ENCODE data around the gene TGOLN2.
A peak's percentile ranks its signal among the peaks of the same experiment; 100 is the strongest.

TGOLN2 gene

DNA sequence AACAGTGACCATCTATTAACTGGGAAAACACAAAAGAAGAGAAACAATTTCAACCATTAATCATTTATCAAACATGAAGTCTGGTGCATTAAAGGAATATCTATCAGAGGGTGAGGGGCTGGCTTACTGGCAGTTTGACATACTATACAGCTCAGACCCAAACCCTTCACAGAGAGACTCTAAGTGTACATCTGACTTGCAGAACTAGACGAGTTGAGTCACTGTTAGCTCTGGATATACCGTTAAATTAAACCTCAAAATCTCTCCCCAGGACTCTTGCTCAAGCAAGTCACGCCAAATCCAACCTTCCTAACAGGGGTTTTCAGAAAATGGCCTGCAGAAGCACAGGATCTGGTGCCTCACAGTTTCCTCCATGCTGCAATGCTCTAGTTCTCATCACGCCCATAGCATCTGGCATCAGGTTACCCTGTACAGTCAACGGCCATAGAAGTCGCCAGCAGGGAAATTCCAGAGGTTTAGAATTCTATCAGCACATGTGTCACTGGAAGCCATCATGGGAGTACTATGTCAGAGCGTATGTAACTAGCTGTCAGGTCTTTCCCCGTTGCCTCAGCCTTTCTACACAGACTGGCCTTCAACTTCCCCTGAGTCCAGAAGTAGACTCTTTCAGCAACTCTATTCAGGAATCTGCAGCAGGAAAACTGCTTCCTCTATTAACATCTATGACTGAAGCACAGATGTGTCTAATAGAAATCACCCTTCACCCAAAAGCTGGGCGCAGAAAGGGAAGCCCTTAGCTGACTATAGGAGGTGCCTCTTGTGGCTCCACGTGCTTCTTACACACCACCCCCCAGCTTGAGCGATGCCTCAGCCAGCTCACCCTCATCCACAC is 9.3 kb downstream of the TGOLN2 start:
- peak; percentile 50; the same call in 1 of the 2 replicates for TF ChIP-seq YY1 (IDR thresholded peaks at IDR 0.05; ENCODE audit: low read depth)
- TF ChIP-seq TCF12 (IDR thresholded peaks at IDR 0.05; ENCODE audit: low read depth): no peak
- TF ChIP-seq, protein P1, sequence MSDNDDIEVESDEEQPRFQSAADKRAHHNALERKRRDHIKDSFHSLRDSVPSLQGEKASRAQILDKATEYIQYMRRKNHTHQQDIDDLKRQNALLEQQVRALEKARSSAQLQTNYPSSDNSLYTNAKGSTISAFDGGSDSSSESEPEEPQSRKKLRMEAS (IDR thresholded peaks at IDR 0.05): peak; percentile 56; the same call in 1 of the 2 replicates

GRCh38 chr2:85314884-85315242 is 12.9 kb downstream of the TGOLN2 start:
- TF ChIP-seq FOXM1 (IDR thresholded peaks at IDR 0.05; ENCODE audit: borderline replicate concordance, low read depth): no peak
- no peak for TF ChIP-seq CREB1 (IDR thresholded peaks at IDR 0.05; ENCODE audit: low read depth)
- TF ChIP-seq, protein P1 (IDR thresholded peaks at IDR 0.05): no peak
- TF ChIP-seq EGR1 (IDR thresholded peaks at IDR 0.05): no peak
- TF ChIP-seq TCF12 (IDR thresholded peaks at IDR 0.05; ENCODE audit: low read depth): no peak
- TF ChIP-seq TEAD4 (IDR thresholded peaks at IDR 0.05): no peak
- TF ChIP-seq RAD21 (IDR thresholded peaks at IDR 0.05; ENCODE audit: low read depth): no peak
- no peak for TF ChIP-seq CEBPB (IDR thresholded peaks at IDR 0.05)
- TF ChIP-seq USF1 (IDR thresholded peaks at IDR 0.05): no peak
- TF ChIP-seq EP300 (IDR thresholded peaks at IDR 0.05; ENCODE audit: borderline replicate concordance): no peak
- no peak for TF ChIP-seq TAF1 (IDR thresholded peaks at IDR 0.05; ENCODE audit: low read depth)
- TF ChIP-seq NFIC (IDR thresholded peaks at IDR 0.05): no peak
- TF ChIP-seq ZBTB7A (IDR thresholded peaks at IDR 0.05; ENCODE audit: low read depth): no peak

DNA sequence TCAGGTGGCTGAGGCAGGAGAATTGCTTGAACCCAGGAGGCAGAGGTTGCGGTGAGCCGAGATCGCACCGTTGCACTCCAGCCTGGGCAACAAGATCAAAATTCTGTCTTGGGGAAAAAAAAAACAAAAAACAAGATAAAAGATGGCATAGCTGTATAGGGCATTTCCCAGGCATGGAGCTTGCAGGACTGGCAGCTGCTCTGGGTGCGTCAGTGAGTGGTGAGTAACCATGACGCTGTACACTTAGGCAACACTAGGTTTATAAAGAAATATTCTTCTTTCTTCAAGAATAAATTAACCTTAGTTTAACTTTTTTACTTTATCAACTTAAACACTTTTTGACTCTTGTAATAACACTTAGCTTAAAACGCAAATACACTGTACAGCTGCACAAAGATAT is 15.4 kb downstream of the TGOLN2 start:
- TF ChIP-seq, protein P1 (IDR thresholded peaks at IDR 0.05): no peak
- TF ChIP-seq YY1 (IDR thresholded peaks at IDR 0.05; ENCODE audit: low read depth) (no peak), RAD21 (IDR thresholded peaks at IDR 0.05; ENCODE audit: low read depth) (no peak), EGR1 (IDR thresholded peaks at IDR 0.05) (no peak), TCF12 (IDR thresholded peaks at IDR 0.05; ENCODE audit: low read depth) (no peak), TAF1 (IDR thresholded peaks at IDR 0.05; ENCODE audit: low read depth) (no peak), EP300 (IDR thresholded peaks at IDR 0.05; ENCODE audit: borderline replicate concordance) (no peak), ZBTB7A (IDR thresholded peaks at IDR 0.05; ENCODE audit: low read depth) (no peak), FOXM1 (IDR thresholded peaks at IDR 0.05; ENCODE audit: borderline replicate concordance, low read depth) (no peak), CREB1 (IDR thresholded peaks at IDR 0.05; ENCODE audit: low read depth) (no peak), TEAD4 (IDR thresholded peaks at IDR 0.05) (no peak)
- TF ChIP-seq, protein P2, sequence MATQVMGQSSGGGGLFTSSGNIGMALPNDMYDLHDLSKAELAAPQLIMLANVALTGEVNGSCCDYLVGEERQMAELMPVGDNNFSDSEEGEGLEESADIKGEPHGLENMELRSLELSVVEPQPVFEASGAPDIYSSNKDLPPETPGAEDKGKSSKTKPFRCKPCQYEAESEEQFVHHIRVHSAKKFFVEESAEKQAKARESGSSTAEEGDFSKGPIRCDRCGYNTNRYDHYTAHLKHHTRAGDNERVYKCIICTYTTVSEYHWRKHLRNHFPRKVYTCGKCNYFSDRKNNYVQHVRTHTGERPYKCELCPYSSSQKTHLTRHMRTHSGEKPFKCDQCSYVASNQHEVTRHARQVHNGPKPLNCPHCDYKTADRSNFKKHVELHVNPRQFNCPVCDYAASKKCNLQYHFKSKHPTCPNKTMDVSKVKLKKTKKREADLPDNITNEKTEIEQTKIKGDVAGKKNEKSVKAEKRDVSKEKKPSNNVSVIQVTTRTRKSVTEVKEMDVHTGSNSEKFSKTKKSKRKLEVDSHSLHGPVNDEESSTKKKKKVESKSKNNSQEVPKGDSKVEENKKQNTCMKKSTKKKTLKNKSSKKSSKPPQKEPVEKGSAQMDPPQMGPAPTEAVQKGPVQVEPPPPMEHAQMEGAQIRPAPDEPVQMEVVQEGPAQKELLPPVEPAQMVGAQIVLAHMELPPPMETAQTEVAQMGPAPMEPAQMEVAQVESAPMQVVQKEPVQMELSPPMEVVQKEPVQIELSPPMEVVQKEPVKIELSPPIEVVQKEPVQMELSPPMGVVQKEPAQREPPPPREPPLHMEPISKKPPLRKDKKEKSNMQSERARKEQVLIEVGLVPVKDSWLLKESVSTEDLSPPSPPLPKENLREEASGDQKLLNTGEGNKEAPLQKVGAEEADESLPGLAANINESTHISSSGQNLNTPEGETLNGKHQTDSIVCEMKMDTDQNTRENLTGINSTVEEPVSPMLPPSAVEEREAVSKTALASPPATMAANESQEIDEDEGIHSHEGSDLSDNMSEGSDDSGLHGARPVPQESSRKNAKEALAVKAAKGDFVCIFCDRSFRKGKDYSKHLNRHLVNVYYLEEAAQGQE (IDR thresholded peaks at IDR 0.05; ENCODE audit: low read depth): no peak

- no peak for TF ChIP-seq CEBPB (IDR thresholded peaks at IDR 0.05)
- no peak for TF ChIP-seq FOXM1 (IDR thresholded peaks at IDR 0.05; ENCODE audit: borderline replicate concordance, low read depth)
- no peak for TF ChIP-seq USF1 (IDR thresholded peaks at IDR 0.05)
- no peak for TF ChIP-seq NFIC (IDR thresholded peaks at IDR 0.05)
- TF ChIP-seq EP300 (IDR thresholded peaks at IDR 0.05; ENCODE audit: borderline replicate concordance): no peak
- TF ChIP-seq, protein P2 (IDR thresholded peaks at IDR 0.05; ENCODE audit: low read depth): no peak
- TF ChIP-seq ZBTB7A (IDR thresholded peaks at IDR 0.05; ENCODE audit: low read depth): no peak
- TF ChIP-seq, protein P1 (IDR thresholded peaks at IDR 0.05): no peak
- TF ChIP-seq RAD21 (IDR thresholded peaks at IDR 0.05; ENCODE audit: low read depth): no peak
- no peak for TF ChIP-seq TEAD4 (IDR thresholded peaks at IDR 0.05)
- no peak for TF ChIP-seq EGR1 (IDR thresholded peaks at IDR 0.05)
- no peak for TF ChIP-seq TAF1 (IDR thresholded peaks at IDR 0.05; ENCODE audit: low read depth)
- no peak for TF ChIP-seq YY1 (IDR thresholded peaks at IDR 0.05; ENCODE audit: low read depth)
- no peak for TF ChIP-seq CREB1 (IDR thresholded peaks at IDR 0.05; ENCODE audit: low read depth)
- TF ChIP-seq TCF12 (IDR thresholded peaks at IDR 0.05; ENCODE audit: low read depth): no peak
Observed at GRCh38 chr2:85310330-85310729, 17.5 kb downstream of the TGOLN2 start.

DNA sequence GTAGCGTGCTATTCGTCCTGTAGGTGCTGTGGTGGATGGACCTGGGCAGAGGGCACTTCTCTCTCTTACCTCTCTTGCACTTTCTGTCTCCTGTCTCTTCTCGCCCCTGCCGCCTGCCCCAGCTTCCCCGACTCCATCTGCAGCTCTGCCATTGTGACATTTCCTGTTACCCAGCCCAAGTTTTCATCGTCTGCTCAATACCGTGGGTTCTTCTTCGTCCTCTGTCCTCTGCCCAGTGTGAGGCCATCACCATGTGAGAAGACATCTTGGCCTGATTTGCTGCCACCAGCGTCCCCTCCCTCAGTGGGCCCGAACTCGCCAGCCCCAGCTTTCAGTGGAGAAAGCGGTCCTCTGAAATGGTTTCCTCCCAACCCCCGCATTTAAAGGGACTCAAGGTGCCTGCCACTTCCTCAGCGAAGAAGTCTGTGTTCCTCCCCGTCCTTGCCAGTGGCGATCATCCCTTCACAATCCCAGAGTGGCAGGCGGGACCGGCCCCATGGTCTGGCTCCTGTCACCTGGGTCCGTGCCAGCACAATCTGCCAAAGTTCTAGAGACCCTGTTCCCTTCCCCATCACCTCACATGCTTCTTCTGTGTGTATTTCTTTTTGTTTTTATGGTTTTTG is 18.0 kb downstream of the TGOLN2 start:
- TF ChIP-seq YY1 (IDR thresholded peaks at IDR 0.05; ENCODE audit: low read depth): no peak
- TF ChIP-seq NFIC (IDR thresholded peaks at IDR 0.05): no peak
- TF ChIP-seq RAD21 (IDR thresholded peaks at IDR 0.05; ENCODE audit: low read depth): no peak
- TF ChIP-seq TEAD4 (IDR thresholded peaks at IDR 0.05): no peak
- no peak for TF ChIP-seq EP300 (IDR thresholded peaks at IDR 0.05; ENCODE audit: borderline replicate concordance)
- TF ChIP-seq, protein P2 (IDR thresholded peaks at IDR 0.05; ENCODE audit: low read depth): no peak
- TF ChIP-seq FOXM1 (IDR thresholded peaks at IDR 0.05; ENCODE audit: borderline replicate concordance, low read depth): no peak
- TF ChIP-seq USF1 (IDR thresholded peaks at IDR 0.05): no peak
- no peak for TF ChIP-seq EGR1 (IDR thresholded peaks at IDR 0.05)
- no peak for TF ChIP-seq TAF1 (IDR thresholded peaks at IDR 0.05; ENCODE audit: low read depth)
- TF ChIP-seq CEBPB (IDR thresholded peaks at IDR 0.05): no peak
- no peak for TF ChIP-seq TCF12 (IDR thresholded peaks at IDR 0.05; ENCODE audit: low read depth)
- TF ChIP-seq CREB1 (IDR thresholded peaks at IDR 0.05; ENCODE audit: low read depth): no peak
